ENCODE results near the gene PLA2G2F.
"Not testable (repeated sequence)": the region's sequence is repeated elsewhere in the genome, so short reads cannot be mapped to it uniquely, and the experiment has no call there.

PLA2G2F gene

DNA sequence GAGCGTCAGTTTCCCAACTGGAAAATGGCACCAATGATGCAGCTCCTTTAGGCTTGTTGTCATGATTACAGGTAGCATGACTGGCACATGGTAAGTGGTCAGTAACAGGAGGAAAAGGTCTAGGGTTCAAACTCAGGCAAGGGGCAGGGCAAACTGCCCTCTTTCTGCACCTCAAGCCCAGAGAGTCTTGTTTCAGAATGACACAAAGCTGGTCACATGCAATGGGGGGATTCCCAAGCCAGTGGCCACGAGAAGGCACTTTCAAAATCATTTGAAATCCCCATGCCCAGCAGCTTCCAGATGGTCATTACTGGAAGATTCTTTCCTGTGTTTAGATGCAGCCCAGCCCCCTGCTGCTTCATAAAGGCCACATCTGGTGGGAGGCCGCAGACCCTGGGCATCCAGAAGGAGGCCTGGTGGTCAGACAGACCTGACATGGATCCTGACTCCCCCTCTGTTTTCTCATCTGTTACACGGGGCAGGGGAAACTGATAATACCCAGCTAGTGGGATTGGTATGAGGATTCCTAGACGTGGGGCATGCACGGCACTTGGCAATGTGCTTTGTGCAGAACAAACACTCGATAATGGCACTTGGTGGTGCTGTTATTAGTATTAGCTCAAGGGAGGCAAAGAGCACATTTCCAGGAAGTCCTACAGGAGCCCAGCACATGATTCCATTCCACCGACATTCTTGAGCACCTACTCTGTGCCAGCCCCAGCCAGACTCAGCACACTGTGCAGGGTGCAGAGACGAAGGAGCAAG is 12.9 kb upstream of the PLA2G2F start:
- H3K4me3 ChIP-seq (ENCODE audit: low read depth, low read length) = no peak overlapping the region
- ChIA-PET CTCF (interaction anchor here (1.4 to 1.9 kb wide), 2 partner anchors 27 to 151 kb away, joined by 3 to 7 read pairs; no protein-coding TSS in a partner anchor), POLR2A (no interaction called here)
- DNase-seq (ENCODE audit: low read depth, low spot score) = no peak
- TF ChIP-seq, protein P1, sequence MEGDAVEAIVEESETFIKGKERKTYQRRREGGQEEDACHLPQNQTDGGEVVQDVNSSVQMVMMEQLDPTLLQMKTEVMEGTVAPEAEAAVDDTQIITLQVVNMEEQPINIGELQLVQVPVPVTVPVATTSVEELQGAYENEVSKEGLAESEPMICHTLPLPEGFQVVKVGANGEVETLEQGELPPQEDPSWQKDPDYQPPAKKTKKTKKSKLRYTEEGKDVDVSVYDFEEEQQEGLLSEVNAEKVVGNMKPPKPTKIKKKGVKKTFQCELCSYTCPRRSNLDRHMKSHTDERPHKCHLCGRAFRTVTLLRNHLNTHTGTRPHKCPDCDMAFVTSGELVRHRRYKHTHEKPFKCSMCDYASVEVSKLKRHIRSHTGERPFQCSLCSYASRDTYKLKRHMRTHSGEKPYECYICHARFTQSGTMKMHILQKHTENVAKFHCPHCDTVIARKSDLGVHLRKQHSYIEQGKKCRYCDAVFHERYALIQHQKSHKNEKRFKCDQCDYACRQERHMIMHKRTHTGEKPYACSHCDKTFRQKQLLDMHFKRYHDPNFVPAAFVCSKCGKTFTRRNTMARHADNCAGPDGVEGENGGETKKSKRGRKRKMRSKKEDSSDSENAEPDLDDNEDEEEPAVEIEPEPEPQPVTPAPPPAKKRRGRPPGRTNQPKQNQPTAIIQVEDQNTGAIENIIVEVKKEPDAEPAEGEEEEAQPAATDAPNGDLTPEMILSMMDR (IDR thresholded peaks at IDR 0.05; ENCODE audit: insufficient read depth, low read length, missing control alignments) = no peak

DNA sequence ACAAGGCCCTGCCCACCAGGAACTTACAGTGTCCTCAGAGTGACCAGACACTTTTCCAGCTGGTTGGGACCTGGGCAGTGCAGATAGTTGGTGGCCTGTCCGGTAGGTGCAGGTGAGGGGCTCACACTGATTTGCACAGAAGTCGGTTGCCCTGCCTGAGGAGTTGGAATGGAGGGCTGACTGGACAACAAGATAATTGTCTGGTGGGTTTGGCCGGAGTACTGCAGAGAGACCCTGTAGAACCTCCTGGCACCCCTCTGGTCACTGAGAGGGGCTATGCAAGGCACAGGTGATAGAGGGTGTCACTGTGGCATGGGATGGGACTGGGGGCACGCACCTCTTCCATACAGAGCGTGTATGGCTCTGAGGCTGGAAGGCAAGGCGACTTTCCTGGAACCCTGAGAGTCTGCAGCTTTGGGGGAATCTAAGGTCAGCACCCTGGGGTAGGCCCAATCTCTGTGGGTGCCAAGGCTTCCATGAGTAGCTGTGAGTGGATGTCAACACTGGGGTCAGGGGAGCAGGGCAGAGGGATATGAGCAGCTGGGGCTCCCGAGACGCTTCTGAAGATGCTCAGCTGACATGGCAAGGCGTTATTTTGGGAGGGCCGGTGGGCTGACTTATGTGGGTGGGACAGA is 12.2 kb upstream of the PLA2G2F start:
- TF ChIP-seq, protein P1 (IDR thresholded peaks at IDR 0.05; ENCODE audit: insufficient read depth, low read length, missing control alignments) = no peak
- CTCF ChIA-PET = interaction anchor here (1.4 to 1.9 kb wide), 2 partner anchors 26 to 152 kb away, joined by 3 to 7 read pairs; no protein-coding TSS in a partner anchor
- no peak for DNase-seq (ENCODE audit: low read depth, low spot score)
- no peak overlapping the region for H3K4me3 ChIP-seq (ENCODE audit: low read depth, low read length)
- POLR2A ChIA-PET = no interaction called here

DNA sequence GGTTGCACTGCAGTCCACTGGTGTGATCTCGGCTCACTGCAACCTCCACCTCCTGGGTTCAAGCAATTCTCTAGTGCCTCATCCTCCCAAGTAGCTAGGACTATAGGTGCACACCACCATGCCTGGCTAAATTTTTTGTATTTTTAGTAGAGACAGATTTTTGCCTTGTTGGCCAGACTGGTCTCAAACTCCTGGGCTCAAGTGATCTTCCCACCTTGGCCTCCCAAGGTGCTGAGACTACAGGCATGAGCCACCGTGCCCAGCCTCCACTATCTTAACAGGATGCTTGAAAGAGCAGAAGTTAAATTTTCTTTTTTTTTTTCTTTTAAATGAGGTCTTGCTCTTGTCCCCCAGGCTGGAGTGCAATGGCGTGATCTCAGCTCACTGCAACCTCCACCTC is 8.6 kb upstream of the PLA2G2F start:
- H3K4me3 ChIP-seq (ENCODE audit: low read depth, low read length); POLR2A ChIA-PET; DNase-seq (ENCODE audit: low read depth, low spot score); CTCF ChIA-PET: not testable (repeated sequence)

DNA sequence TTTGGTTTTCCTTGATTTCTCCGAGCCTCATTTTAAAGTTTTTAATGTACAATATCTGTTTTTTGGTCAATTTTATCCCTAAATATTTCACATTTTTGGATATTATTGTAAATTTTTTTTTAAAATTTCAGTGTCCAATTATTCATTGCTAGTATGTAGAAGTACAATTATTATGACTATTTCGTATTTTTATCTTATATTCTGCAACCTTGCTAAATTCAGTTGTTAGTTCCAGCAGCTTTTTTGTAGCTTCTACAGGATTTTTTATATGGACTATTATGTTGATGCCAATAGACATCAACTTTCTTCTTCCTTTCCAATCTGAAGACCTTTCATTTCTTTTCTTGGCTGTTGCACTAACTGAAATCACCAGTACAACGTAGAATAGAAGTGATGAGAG is 4.1 kb upstream of the PLA2G2F start:
- TF ChIP-seq, protein P1 (IDR thresholded peaks at IDR 0.05; ENCODE audit: insufficient read depth, low read length, missing control alignments) = no peak
- ChIA-PET POLR2A (no interaction called here), CTCF (no interaction called here)
- H3K4me3 ChIP-seq (ENCODE audit: low read depth, low read length) = no peak overlapping the region
- no peak for DNase-seq (ENCODE audit: low read depth, low spot score)

DNA sequence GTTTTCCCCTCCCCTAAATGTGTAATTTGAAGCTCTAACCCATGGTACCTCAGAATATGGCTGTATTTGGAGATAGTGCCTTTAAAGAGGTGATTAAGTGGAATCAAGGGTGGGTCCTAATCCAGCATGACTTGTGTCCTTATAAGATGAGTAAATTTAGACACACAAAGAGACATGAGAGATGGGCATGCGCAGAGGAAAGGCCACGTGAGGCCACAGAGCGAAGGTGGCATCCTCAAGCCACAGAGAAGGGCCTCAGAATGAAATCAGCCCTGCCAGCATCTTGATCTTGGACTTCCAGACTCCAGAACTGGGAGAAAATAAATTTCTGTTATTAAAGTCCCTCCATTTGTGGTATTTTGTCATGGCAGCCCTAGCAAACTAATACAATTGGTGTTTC is 2.9 kb upstream of the PLA2G2F start:
- ChIA-PET CTCF (interaction anchor here (0.7 kb wide), 1 partner anchor 11 kb away, joined by 4 read pairs; no protein-coding TSS in a partner anchor), POLR2A (no interaction called here)
- no peak for DNase-seq (ENCODE audit: low read depth, low spot score)
- H3K4me3 ChIP-seq (ENCODE audit: low read depth, low read length) = no peak overlapping the region
- TF ChIP-seq, protein P1 (IDR thresholded peaks at IDR 0.05; ENCODE audit: insufficient read depth, low read length, missing control alignments) = no peak

DNA sequence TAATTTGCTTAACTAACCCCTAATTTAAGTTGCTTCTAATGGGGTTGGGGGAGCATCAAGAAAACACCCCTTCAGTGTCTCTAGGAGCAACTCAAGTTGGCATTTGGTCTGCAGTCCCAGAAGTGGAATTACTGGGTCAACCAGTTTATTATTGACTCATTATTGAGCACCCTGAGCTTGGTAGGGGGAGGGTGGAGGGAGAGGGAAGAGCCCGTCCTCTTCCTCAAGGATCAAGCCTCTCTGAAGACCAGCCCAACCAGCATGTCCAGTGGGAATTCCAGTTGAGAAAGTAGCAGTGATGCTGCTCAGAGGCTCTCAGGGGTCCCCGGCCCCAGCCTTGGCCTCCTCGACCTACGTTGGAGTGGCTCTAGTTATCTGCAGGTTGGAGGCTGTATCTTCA is 2.1 kb upstream of the PLA2G2F start:
- POLR2A ChIA-PET = no interaction called here
- TF ChIP-seq, protein P1 (IDR thresholded peaks at IDR 0.05; ENCODE audit: insufficient read depth, low read length, missing control alignments) = no peak
- H3K4me3 ChIP-seq (ENCODE audit: low read depth, low read length) = no peak overlapping the region
- CTCF ChIA-PET = no interaction called here
- no peak for DNase-seq (ENCODE audit: low read depth, low spot score)

Measured in AG04449 (cell line).